Esophagus muscularis mucosa (tissue), 3 donors: ENCODE measurements around the gene DNAJC27.

Experiments used
- CTCF ChIP-seq, 3 experiments: fragments of 200-600 bp in 2 of 3; fragments of 450-650 bp in 1 of 3; sonication (generic) in 2 of 3; IDR thresholded peaks; one replicate each; pipeline ENCODE4 v1.5.1; 2017 to 2019; ENCODE audit warnings: antibody characterized with exemption in 3 of 3, mild to moderate bottlenecking in 2 of 3, moderate library complexity in 1 of 3
- POLR2A ChIP-seq: fragments of 450-650 bp; IDR thresholded peaks from one replicate; pipeline ENCODE4 v1.6.1; 2017; ENCODE audit warnings: antibody characterized with exemption, moderate library complexity, mild to moderate bottlenecking, low read depth
- POLR2AphosphoS5 ChIP-seq, 2 donors: sonication (generic); formaldehyde crosslinking; IDR thresholded peaks; one replicate each; pipeline ENCODE4 v1.6.1; 2017; ENCODE audit warnings: antibody characterized with exemption in 2 of 2

- TF ChIP-seq CTCF (IDR thresholded peaks at IDR 0.05): no peak
- TF ChIP-seq POLR2AphosphoS5 (IDR thresholded peaks at IDR 0.05): no peak
- no peak for TF ChIP-seq POLR2A
These were observed 56.0 kb downstream of the DNAJC27 start for GRCh38 chr2:24915796-24916195.
